ENCODE results near the gene MRAP. TPM values are rescaled to one million over a fixed set of nuclear protein-coding genes. Genes with fewer than 3 reads are reported as not detected.
"Not testable (repeated sequence)": the region's sequence is repeated elsewhere in the genome, so short reads cannot be mapped to it uniquely, and the experiment has no call there.

Gene MRAP
- polyA plus RNA-seq, 4 donors, result not detected

DNA sequence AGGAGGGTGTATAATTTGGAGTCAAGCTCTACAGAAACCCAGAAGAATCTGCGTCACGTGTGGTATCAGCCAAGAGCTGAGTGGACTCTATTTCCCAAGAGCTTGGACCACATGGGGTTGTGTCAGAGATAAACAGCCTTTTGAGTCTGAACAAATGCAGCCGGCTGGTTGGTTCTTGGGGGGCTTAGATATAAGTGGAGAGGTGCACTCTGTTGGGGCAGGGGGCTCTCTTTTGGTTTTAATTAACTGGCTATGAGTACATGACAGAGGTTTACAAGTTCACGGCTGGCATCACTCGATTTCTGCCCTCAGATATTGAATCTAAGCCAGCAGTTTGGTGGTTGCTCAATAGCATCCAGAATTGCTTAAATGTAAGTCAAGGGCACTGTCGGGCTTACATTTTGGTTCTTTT, 501 bp upstream of the MRAP start:
- no peak for DNase-seq (ENCODE audit: low read depth in 4 of 4, low spot score in 2 of 4)

DNA sequence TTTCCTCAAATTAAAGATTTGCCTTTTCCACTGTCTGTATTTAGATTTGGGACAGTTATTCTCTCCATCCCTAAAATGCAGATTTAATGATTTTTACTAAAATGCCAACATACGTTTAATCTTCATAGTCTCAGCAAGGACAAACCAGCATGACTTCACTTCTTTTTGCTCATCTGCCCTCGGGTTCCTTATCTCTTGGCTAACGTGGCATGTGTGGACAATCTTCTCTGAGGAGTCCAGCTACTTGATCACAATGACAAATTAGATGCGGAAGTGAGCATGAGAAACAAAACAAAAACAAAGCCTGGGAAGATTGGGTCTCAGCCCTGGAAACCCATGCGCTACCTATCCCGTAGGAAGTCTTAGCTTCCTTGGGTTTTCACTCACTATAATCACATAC, 1.0 kb downstream of the MRAP start:
- no peak for DNase-seq (ENCODE audit: low read depth in 4 of 4, low spot score in 2 of 4)

- no peak for DNase-seq (ENCODE audit: low read depth in 4 of 4, low spot score in 2 of 4)
These were observed 1.5 kb downstream of the MRAP start for GRCh38 chr21:32300117-32300681.

GRCh38 chr21:32301596-32301995, 2.9 kb downstream of the MRAP start:
- DNase-seq (ENCODE audit: low read depth in 4 of 4, low spot score in 2 of 4), result no peak

- no peak for DNase-seq (ENCODE audit: low read depth in 4 of 4, low spot score in 2 of 4)
These were observed 3.9 kb downstream of the MRAP start for GRCh38 chr21:32302560-32302959.

GRCh38 chr21:32303385-32303784, 4.7 kb downstream of the MRAP start:
- no peak for DNase-seq (ENCODE audit: low read depth in 4 of 4, low spot score in 2 of 4)

DNA sequence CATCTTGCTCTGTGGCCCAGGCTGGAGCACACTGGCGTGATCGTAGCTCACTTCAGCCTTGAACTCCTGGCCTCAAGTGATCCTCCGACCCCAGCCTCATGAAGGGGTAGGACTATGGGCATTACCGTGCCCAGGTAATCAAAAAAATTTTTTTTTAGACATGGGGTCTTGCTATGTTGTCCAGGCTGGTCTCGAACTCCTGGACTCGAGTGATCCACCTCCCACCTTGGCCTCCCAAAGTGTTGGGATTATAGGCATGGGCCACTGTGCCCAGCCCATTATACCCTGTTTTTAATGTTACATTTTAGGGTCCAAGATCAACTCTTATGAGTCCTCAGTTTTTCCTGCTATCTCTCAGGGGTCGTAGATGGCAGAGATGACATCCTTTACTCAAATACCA, 6.3 kb downstream of the MRAP start:
- DNase-seq (ENCODE audit: low read depth in 4 of 4, low spot score in 2 of 4), result no peak

- no peak for DNase-seq (ENCODE audit: low read depth in 4 of 4, low spot score in 2 of 4)
These were observed 7.5 kb downstream of the MRAP start for GRCh38 chr21:32306021-32306780.

- no peak for DNase-seq (ENCODE audit: low read depth in 4 of 4, low spot score in 2 of 4)
These were observed 9.1 kb downstream of the MRAP start for GRCh38 chr21:32307706-32308105.

DNA sequence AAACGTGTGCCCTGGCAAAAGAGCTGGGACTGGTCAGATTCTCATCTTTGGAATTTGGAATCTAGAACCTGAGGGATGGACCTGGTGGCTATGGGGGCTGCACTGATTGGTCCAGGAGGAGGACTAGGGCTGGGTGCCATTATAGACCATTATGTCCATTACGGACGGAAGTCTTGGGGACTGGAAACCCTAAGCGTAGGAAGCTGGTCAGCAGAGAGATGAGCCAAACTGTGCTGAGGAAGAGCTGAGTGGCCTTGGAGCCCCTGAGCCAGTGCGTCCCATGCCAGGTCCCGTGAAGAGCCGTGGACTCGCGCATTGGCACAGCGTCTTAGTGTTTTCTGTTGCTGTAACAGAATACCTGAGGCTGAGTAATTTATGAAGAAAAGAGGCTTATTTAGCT, 10.0 kb downstream of the MRAP start:
- DNase-seq (ENCODE audit: low read depth in 4 of 4, low spot score in 2 of 4), result no peak

- DNase-seq (ENCODE audit: low read depth in 4 of 4, low spot score in 2 of 4), result no peak
These were observed 11.3 kb downstream of the MRAP start for GRCh38 chr21:32309906-32310460.

DNA sequence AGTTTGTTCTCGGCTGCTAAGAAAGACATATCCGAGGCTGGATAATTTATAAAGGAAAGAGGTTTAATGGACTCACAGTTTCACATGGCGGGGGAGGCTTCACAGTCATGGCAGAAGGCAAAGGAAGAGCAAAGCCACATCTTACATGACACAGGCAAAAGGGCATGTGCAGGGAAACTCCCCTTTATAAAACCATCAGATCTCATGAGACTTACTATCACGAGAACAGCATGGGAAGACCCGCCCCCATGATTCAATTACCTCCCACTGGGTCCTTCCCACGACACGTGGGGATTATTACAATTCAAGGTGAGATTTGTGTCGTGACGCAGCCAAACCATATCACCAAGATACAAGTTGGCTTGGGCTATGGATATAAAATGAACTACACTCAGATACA, 12.3 kb downstream of the MRAP start:
- not testable (repeated sequence) for DNase-seq (ENCODE audit: low read depth in 4 of 4, low spot score in 2 of 4)

DNA sequence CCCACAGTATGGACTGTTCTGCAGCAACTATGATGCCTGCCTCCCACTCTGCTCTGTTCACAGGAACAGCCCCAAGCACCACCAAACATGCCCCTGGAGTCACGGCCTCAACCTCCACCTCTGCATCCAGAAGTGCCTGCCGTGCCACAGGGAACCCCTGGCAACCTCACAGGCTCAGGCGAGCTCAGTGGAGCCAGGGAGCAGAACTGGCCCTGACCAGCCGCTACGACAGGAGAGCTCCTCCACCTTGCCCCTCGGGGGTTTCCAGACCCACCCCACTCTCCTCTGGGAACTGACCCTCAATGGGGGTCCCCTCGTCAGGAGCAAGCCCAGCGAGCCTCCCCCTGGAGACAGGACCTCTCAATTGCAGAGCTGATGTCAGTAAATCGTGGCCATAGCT, 13.0 kb downstream of the MRAP start:
- no peak for DNase-seq (ENCODE audit: low read depth in 4 of 4, low spot score in 2 of 4)

GRCh38 chr21:32312326-32312725, 13.7 kb downstream of the MRAP start:
- DNase-seq (ENCODE audit: low read depth in 4 of 4, low spot score in 2 of 4), result no peak

DNA sequence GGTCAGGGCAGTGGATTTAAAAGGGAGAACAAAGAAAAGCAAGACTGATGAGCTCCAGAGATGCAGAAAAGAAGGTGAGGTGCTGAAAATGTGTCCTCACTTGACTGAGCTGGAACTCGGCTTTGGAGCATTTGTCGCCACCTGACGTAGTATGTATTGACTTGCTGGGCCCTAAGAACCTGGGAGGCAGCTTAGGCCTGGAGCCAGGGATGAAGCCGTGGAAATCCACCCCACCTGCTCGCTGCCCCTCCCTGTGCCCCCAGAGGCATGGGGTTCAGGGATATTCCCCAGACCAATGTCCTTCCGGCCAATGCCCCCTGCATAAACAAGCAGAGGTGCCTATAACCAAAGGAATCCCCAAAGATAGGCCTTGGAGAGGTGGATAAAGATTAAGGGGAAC, 14.3 kb downstream of the MRAP start:
- no peak for DNase-seq (ENCODE audit: low read depth in 4 of 4, low spot score in 2 of 4)

GRCh38 chr21:32314806-32315205, 16.2 kb downstream of the MRAP start:
- DNase-seq (ENCODE audit: low read depth in 4 of 4, low spot score in 2 of 4), result no peak

- no peak for DNase-seq (ENCODE audit: low read depth in 4 of 4, low spot score in 2 of 4)
These were observed 17.0 kb downstream of the MRAP start for GRCh38 chr21:32315511-32316281.

DNA sequence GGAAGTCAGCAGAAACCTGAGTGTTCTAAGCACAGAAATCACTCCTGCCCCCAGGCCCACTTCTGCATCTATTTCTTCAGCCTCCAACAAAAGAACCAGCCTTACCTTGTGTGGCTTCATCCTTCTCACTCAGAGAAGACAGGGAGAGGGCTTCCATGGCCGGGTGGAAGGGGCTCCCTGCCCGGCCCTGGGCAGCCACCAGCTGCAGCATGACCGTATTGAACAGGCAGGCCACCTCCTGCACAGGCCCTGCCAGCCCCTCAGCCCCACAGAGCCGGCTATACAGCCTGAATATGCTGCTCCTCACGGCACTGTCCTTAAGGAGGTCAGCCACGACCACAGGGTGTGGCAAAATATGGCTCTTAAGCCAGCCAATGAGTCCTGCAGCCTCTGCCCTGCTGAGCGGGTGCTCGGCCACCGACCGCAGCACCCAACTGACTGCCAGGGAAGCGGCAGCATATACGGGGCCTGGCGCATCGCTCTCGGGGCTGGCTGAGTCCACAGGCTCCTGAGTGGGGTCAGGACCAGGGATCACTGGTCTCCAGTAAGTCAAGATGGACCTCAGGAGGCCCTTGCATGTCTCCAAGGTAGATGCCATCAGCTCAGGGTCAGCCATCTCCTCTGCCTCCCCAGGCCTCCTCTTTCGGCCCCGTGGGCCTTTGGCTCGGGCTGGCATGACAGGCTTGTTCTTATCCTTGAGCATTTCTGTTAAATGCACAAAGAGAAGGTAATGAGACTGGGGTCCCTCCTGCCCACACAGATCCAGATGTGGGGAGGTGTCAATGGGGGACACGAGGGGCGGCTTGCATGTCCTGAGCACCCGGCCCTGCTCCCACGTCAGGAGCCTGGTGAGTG, 17.9 kb downstream of the MRAP start:
- DNase-seq (ENCODE audit: low read depth in 4 of 4, low spot score in 2 of 4), result no peak

DNA sequence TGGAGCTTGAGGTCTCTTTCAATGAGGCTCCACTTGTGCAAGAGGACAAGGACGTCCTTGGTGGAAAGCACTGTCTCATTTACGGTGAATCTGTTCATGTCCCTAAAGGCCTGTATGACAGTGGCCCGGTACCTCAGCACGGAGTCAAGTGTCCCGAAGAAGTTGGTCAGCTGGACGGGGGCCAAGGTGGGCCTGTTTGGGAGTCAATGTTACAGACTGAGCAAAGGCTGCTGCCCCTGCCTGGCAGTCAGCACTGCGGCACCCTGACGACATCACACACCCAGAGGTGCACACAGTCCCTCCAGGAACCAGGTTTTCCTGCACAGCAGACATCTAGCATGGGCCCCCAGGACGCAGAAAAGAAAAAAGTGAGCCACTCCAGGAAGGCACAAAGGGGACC, 19.1 kb downstream of the MRAP start:
- no peak for DNase-seq (ENCODE audit: low read depth in 4 of 4, low spot score in 2 of 4)

- DNase-seq (ENCODE audit: low read depth in 4 of 4, low spot score in 2 of 4), result no peak
These were observed 20.4 kb downstream of the MRAP start for GRCh38 chr21:32319012-32319411.

- no peak for DNase-seq (ENCODE audit: low read depth in 4 of 4, low spot score in 2 of 4)
These were observed 21.4 kb downstream of the MRAP start for GRCh38 chr21:32320059-32320458.
